ENCODE data around the gene PGBD2.

PGBD2 gene

DNA sequence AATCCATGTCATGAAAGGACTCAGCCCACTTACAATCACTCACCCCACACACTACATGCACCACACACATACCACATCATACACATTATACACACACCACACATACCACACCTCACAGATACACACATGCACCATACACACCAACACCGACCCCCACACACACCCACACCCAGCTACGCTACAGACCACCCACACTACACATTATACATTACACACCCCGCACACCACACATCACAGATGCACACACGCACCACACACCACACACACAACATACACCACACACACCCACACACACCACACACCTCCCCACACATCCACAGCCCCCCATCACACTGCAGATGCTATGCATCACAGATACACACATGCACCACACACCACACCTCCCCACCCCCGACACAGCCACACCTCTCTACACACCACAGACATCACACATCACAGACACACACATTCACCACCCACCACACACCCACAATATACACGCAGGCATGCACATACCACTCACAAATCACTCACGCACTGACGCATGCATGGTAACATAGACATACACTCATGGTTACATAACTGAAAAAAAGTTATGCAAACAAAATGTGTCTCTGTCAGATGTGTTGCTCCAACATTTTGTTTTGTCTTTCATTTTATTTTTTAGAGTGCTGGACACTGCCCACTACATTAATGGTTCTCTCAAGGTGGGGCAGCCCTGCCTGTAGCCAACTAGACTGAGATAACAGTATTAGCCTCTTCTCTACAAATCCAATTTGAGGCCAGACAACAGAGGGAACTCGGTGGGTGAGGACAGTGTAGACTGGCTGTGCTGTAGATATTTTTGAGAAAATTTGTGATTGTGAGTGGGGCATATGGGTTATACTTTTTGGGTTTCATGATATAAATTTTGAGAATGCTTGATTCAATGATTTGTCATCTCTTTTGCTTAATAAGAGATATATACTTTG is 15.2 kb upstream of the PGBD2 start:
- no peak overlapping the region for H3K4me3 ChIP-seq (ENCODE audit: low read depth, low read length)
- TF ChIP-seq, protein P1, sequence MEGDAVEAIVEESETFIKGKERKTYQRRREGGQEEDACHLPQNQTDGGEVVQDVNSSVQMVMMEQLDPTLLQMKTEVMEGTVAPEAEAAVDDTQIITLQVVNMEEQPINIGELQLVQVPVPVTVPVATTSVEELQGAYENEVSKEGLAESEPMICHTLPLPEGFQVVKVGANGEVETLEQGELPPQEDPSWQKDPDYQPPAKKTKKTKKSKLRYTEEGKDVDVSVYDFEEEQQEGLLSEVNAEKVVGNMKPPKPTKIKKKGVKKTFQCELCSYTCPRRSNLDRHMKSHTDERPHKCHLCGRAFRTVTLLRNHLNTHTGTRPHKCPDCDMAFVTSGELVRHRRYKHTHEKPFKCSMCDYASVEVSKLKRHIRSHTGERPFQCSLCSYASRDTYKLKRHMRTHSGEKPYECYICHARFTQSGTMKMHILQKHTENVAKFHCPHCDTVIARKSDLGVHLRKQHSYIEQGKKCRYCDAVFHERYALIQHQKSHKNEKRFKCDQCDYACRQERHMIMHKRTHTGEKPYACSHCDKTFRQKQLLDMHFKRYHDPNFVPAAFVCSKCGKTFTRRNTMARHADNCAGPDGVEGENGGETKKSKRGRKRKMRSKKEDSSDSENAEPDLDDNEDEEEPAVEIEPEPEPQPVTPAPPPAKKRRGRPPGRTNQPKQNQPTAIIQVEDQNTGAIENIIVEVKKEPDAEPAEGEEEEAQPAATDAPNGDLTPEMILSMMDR (IDR thresholded peaks at IDR 0.05; ENCODE audit: borderline replicate concordance, insufficient read depth, low read depth, low read length): no peak

DNA sequence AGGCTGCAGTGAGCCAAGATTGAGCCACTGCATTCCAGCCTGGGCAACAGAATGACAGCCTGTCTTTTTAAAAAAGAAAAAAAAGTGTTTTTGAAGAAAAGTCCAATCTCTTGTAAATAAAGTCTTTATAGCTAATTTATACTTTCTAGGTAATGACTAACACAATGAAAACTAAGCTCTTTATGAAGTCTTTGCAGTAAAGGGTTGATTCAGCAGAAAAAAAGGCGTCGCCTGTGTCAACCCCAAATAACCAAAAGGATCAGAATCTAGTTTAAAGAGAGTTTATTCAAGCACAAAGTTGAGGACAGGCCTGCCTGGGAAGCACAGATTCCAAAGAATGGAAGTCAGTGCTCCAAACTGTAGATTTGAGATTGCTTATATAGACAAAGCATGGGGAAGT is 14.3 kb upstream of the PGBD2 start:
- TF ChIP-seq, protein P1 (IDR thresholded peaks at IDR 0.05; ENCODE audit: borderline replicate concordance, insufficient read depth, low read depth, low read length): no peak

DNA sequence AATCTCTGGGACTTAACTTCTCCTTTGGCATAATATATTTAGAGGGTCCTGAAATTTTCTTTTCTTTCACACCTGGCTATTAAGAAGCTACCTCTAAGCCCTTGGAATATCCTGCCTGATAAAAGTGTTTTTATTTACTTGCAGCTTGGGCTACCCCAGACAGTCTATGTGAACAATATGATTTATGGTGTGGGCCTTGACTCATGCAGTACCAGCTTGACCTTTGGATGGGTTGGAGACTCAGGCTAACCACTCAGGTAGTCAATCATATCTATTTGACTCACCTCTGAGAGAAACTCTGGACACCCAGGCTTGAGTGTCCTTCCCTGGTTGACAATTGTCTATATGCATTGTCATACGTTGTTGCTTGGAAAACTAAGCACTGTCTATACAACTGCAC is 13.4 kb upstream of the PGBD2 start:
- TF ChIP-seq, protein P1 (IDR thresholded peaks at IDR 0.05; ENCODE audit: borderline replicate concordance, insufficient read depth, low read depth, low read length): no peak
- no peak overlapping the region for H3K4me3 ChIP-seq (ENCODE audit: low read depth, low read length)

More for the DNA sequence above, 14.3 kb upstream of the PGBD2 start:
- no peak overlapping the region for H3K4me3 ChIP-seq (ENCODE audit: low read depth, low read length)

DNA sequence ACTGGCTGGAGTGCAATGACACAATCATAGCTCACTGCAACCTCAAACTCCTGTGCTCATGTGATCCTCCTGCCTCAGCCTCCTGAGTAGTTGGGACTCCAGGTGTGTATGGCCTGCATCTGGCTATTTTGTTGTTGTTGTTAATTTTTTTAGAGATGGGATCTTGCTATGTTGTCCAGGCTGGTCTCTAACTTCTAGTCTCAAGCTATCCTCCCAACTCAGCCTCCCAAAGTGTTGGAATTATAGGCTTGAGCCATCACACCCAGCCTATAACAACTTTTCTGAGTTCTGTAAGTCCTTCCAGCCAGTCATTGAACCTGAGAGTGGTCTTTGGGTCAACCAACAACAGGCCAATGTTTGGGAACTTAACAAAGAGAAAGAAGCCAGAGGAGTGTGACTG is 11.2 kb upstream of the PGBD2 start:
- TF ChIP-seq, protein P1 (IDR thresholded peaks at IDR 0.05; ENCODE audit: borderline replicate concordance, insufficient read depth, low read depth, low read length): no peak

DNA sequence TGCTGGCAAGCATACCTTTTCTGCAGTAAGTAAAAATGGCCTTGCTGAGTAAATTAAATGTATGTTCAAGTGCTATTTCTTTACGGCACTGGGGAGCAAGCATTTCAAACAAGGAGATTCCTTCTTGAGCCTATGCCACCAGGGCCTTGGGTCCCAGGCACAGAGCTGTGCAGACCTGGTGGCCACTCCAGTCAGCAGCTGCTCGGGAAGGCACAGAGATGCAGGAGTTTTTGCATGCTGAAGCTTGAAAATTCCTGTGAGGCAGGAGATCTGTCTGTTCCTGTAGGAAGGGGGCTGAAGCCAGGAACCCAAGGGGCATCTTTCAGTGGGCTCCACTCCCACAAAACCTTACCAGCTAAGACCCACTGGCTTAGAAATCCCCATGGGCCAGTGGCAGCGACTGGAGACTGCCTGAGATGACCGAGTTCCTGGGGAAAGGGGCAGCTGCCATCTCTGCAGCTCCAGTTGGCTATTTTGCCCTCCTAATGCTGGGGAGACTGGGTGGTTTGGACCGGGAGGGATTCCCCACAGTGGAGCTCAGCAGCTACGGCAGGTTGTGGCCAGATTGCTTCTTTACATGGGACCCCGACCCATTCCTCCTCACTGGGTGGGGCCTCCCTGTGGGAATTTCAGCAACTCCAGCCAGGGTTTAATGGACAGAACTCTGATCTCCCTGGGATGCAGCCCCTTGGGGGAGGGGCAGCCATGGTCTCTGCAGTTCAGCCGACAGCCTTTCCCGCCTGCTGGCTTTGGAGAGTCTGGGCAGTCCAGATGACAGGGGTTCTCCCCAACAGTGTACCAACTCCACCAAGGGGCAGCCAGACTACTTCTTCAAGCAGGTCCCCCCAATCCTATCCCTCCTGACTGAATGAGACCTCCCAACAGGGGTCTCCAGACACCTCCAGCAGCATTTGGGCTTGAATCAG is 8.4 kb upstream of the PGBD2 start:
- TF ChIP-seq, protein P1 (IDR thresholded peaks at IDR 0.05; ENCODE audit: borderline replicate concordance, insufficient read depth, low read depth, low read length): no peak
- H3K4me3 ChIP-seq (ENCODE audit: low read depth, low read length): no peak overlapping the region

More for the DNA sequence above, 11.2 kb upstream of the PGBD2 start:
- H3K4me3 ChIP-seq (ENCODE audit: low read depth, low read length): no peak overlapping the region

DNA sequence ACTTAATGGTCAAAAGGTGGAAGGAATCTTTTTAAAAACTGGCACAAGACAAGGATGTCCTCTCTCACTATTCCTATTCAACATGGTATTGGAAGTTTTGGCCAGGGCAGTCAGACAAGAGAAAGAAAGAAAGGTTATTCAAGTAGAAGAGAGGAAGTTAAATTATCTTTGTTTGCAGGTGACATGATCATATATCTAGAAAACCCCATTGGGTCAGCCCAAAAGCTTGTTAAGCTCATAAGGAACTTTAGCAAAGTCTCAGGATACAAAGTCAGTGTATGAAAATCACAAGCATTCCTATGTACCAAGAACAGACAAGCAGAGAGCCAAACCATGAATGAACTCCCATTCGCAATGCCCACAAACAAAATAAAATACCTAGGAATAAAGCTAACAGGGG is 5.4 kb upstream of the PGBD2 start:
- H3K4me3 ChIP-seq (ENCODE audit: low read depth, low read length): no peak overlapping the region
- TF ChIP-seq, protein P1 (IDR thresholded peaks at IDR 0.05; ENCODE audit: borderline replicate concordance, insufficient read depth, low read depth, low read length): no peak

Data from GM12875 (cell line).